DMS79 treated with DMSO at 0.1 percent for 48 hours (cell line): ENCODE results near the gene GJB4.
"Not testable (repeated sequence)": the region's sequence is repeated elsewhere in the genome, so short reads cannot be mapped to it uniquely, and the experiment has no call there.

Source experiments
- DNase-seq: peaks from one replicate; lab custom pipeline; 2025; lab: John Stamatoyannopoulos, UW

Gene GJB4

GRCh38 chr1:34759503-34760357 lies at the start of gene GJB4:
Gene GJB4 (plus strand): TSS chr1:34759740. CDS start chr1:34761255, 1,515 bp downstream.
- DNase-seq, result no peak

GRCh38 chr1:34710812-34711211 lies 48.7 kb upstream of the GJB4 start:
- no peak for DNase-seq

GRCh38 chr1:34711485-34711884 lies 48.1 kb upstream of the GJB4 start:
- DNase-seq, result no peak

- no peak for DNase-seq
Measured at GRCh38 chr1:34712007-34712688, 47.4 kb upstream of the GJB4 start.

GRCh38 chr1:34713443-34713842 lies 46.1 kb upstream of the GJB4 start:
- no peak for DNase-seq

- DNase-seq, result no peak
Measured at GRCh38 chr1:34714386-34714785, 45.2 kb upstream of the GJB4 start.

GRCh38 chr1:34715139-34715538 lies 44.4 kb upstream of the GJB4 start:
- DNase-seq, result no peak

- DNase-seq, result no peak
Measured at GRCh38 chr1:34721241-34721640, 38.3 kb upstream of the GJB4 start.

GRCh38 chr1:34721646-34722355 lies 37.7 kb upstream of the GJB4 start:
- no peak for DNase-seq

- no peak for DNase-seq
Measured at GRCh38 chr1:34726861-34727260, 32.7 kb upstream of the GJB4 start.

GRCh38 chr1:34730485-34730884 lies 29.1 kb upstream of the GJB4 start:
- no peak for DNase-seq

- DNase-seq, result not testable (repeated sequence)
Measured at GRCh38 chr1:34732831-34733230, 26.7 kb upstream of the GJB4 start.

- DNase-seq, result peak; percentile 38
Measured at GRCh38 chr1:34736692-34737091, 22.8 kb upstream of the GJB4 start.

GRCh38 chr1:34737236-34737635 lies 22.3 kb upstream of the GJB4 start:
- DNase-seq, result not testable (repeated sequence)

- no peak for DNase-seq
Measured at GRCh38 chr1:34739613-34740012, 19.9 kb upstream of the GJB4 start.

GRCh38 chr1:34740161-34740868 lies 19.2 kb upstream of the GJB4 start:
- DNase-seq, result peak; percentile 63

GRCh38 chr1:34742667-34743270 lies 16.8 kb upstream of the GJB4 start:
- DNase-seq, result peak; percentile 69

GRCh38 chr1:34743775-34744174 lies 15.8 kb upstream of the GJB4 start:
- no peak for DNase-seq

- DNase-seq, result no peak
Measured at GRCh38 chr1:34744851-34745250, 14.7 kb upstream of the GJB4 start.

GRCh38 chr1:34745666-34746065 lies 13.9 kb upstream of the GJB4 start:
- DNase-seq, result no peak

- DNase-seq, result no peak
Measured at GRCh38 chr1:34746101-34746500, 13.4 kb upstream of the GJB4 start.
